Mucosa of descending colon (tissue), 3 donors: ENCODE data around the gene PDE1A. TPM values are rescaled to one million over a fixed set of nuclear protein-coding genes. Genes with fewer than 3 reads are reported as not detected.
A peak's percentile ranks its signal among the peaks of the same experiment; 100 is the strongest.

Experiments used
- ATAC-seq: fragments of 200-7000 bp; cut with Tn5 transposase; one replicate; pipeline ENCODE4 v1.9.1; 2020; ENCODE audit warnings: mild to moderate bottlenecking, moderate library complexity
- DNase-seq, 3 donors: peaks; one replicate each; pipeline ENCODE4 v3.0.0-alpha.2; 2020
- H3K36me3 ChIP-seq: fragments of 200-600 bp; one replicate; pipeline ENCODE4 v1.8.0; 2021; ENCODE audit warnings: low read depth, mild to moderate bottlenecking
- H3K4me1 ChIP-seq: fragments of 200-600 bp; one replicate; pipeline ENCODE4 v1.8.0; 2021; ENCODE audit warnings: low read depth, mild to moderate bottlenecking
- H3K4me3 ChIP-seq: fragments of 200-600 bp; one replicate; pipeline ENCODE4 v1.8.0; 2021; ENCODE audit warnings: mild to moderate bottlenecking
- H3K9me3 ChIP-seq: fragments of 200-600 bp; one replicate; pipeline ENCODE4 v1.8.0; 2021; ENCODE audit warnings: mild to moderate bottlenecking
- CTCF ChIP-seq: fragments of 200-600 bp; IDR thresholded peaks from one replicate; pipeline ENCODE4 v1.8.0; 2022; ENCODE audit warnings: antibody characterized with exemption, mild to moderate bottlenecking
- intact Hi-C, 2 donors: fragments of 100-400 bp; cut with DNase I in 1 of 2; cut with micrococcal nuclease in 1 of 2; formaldehyde crosslinking; loops; one replicate each; pipeline versions ENCODE4 v1.11.0 to v1.11.1; 2022; cut with DNase I, micrococcal nuclease
- total RNA-seq, 3 donors: library from RNA; stranded (reverse); fragmentation: NEBNext Ultra II Directional in 2 of 3; extraction: Animal tissue kit (Norgen Biotek cat#: 25700) in 2 of 3; gene quantifications; one replicate each; pipeline versions ENCODE4 v1.2.1 to v1.2.4, GENCODE V29; 2021 to 2023
- donor health status: DM: no; HTN: no; CAD: no; lungs with moderate emphysema.
- donor health status: DM: no; HTN: no; CAD: no.
- donor health status: DM: no; HTN: yes; CAD: no.

PDE1A gene
- total RNA-seq, 3 donors from 2014 or later, result 1.1 to 10.8 (median 3.9) TPM

DNA sequence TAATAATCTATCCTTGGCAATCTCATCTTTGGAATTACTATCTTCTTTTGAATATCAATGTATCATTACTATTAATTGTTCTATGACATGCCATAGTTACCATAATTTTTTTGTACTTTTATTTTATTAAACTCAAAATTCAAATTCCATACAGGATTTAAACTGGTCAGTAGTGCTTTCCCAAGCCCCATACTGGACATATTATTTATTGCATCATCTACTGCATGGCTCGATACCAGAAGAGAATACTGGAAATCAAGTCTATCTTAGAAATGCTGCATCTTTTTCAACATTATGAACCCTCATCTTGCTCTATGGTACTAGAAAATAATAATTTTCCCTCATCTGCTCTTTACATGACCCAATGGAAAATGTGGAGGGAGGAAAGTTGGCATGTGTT is 9.4 kb upstream of the PDE1A start:
- Histone ChIP-seq H3K36me3 (no peaks in the 10 kb centered on the region), H3K9me3 (no peaks in the 10 kb centered on the region), H3K4me1 (no peaks in the 10 kb centered on the region), H3K4me3 (no peak overlapping the region)
- DNase-seq, result no peak
- intact Hi-C loops, result no loop called here
- TF ChIP-seq CTCF, result no peak
- ATAC-seq, result no peak

DNA sequence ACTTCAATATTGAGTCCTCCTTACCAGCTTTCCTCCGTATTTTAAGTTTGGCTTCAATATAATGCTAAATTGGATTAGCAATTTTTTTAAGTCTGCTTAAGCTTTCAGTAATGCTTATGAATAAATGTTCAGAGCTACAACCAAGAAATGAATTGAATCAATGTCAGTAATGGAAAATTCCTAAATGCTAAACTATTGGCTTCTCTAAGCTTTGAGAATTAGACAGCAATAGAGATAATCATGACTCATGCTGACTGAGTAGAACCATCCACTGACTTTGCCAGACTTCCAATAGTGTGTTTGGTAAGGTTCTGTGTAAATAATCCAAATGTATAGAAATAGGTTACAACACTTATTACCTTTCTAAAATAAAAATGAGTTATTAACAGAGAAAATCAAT is 8.9 kb upstream of the PDE1A start:
- TF ChIP-seq CTCF, result no peak
- DNase-seq (no peak), ATAC-seq (no peak)
- no peaks in the 10 kb centered on the region for H3K9me3 ChIP-seq
- intact Hi-C loops, result no loop called here
- no peaks in the 10 kb centered on the region for H3K4me1 ChIP-seq
- H3K4me3 ChIP-seq, result no peak overlapping the region
- no peaks in the 10 kb centered on the region for H3K36me3 ChIP-seq

GRCh38 chr2:182432051-182432450 is 5.2 kb upstream of the PDE1A start:
- Histone ChIP-seq H3K4me3 (no peak overlapping the region), H3K4me1 (no peaks in the 10 kb centered on the region), H3K9me3 (no peaks in the 10 kb centered on the region), H3K36me3 (no peaks in the 10 kb centered on the region)
- DNase-seq (no peak), ATAC-seq (no peak)
- TF ChIP-seq CTCF, result no peak
- intact Hi-C loops, result no loop called here

DNA sequence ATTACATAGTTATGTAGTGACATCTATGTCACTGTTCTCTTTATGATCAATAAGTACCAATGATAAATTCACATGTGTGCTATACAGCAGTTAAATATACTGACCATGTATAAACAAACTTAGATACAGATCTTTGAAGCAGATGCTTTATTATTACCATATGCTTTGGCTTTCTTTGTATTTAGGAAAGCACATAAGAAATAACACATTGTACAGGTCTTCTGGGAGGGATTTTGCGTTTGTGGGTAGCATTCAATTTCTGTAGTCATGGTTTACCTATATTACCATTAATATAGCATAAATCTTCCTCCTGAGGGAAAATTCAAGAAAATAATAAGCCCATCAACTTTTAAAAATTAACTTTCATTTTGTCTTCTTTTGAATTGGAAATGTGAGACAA is 1.6 kb upstream of the PDE1A start:
- Histone ChIP-seq H3K4me3 (no peak overlapping the region), H3K9me3 (no peaks in the 10 kb centered on the region), H3K36me3 (no peaks in the 10 kb centered on the region), H3K4me1 (no peaks in the 10 kb centered on the region)
- TF ChIP-seq CTCF, result no peak
- no peak for ATAC-seq
- intact Hi-C loops, result no loop called here
- no peak for DNase-seq

GRCh38 chr2:182426082-182426917 is 536 bp downstream of the PDE1A start:
- intact Hi-C loops, result no loop called here
- Histone ChIP-seq H3K9me3 (no peaks in the 10 kb centered on the region), H3K4me1 (no peaks in the 10 kb centered on the region), H3K36me3 (no peaks in the 10 kb centered on the region), H3K4me3 (no peak overlapping the region)
- peak; percentile 37 for ATAC-seq
- TF ChIP-seq CTCF, result no peak
- DNase-seq, result peak in 1 of 3 donors; percentile 18

DNA sequence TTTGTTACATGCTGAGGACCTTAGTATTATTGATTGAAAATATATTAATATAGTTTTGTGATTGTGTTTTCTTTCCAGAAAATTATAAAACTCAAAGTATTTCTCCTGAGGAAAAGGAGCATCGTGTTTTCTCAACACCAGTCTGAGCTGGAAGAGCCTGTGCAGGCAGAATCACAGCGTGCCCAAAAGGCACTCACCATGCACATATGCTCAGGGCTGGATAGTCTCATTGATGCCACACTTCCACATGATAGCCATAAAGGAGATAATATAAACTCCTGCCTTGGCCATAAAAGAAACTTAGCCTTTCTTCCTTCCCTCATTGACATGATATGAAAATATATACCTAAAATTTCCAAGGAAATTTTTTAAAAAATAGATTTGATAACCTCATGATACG is 4.0 kb downstream of the PDE1A start:
- H3K36me3 ChIP-seq, result no peaks in the 10 kb centered on the region
- DNase-seq (no peak), ATAC-seq (no peak)
- no peaks in the 10 kb centered on the region for H3K4me1 ChIP-seq
- no peaks in the 10 kb centered on the region for H3K9me3 ChIP-seq
- no peak for TF ChIP-seq CTCF
- intact Hi-C loops, result no loop called here
- H3K4me3 ChIP-seq, result no peak overlapping the region
